Testis (tissue), 3 donors: Measurements from ENCODE around the gene FCN3. TPM values are rescaled to one million over a fixed set of nuclear protein-coding genes. Genes with fewer than 3 reads are reported as not detected.

Experiments used
- DNase-seq: peaks from one replicate; pipeline ENCODE4 v3.0.0-alpha.2; 2019
- H3K27ac ChIP-seq, 2 donors: fragments of 200-600 bp; sonication (generic); one replicate each; pipeline ENCODE4 v1.5.1; 2019
- H3K27me3 ChIP-seq: fragments of 200-600 bp; sonication (generic); one replicate; pipeline ENCODE4 v1.5.1; 2019
- H3K36me3 ChIP-seq: fragments of 200-600 bp; sonication (generic); one replicate; pipeline ENCODE4 v1.5.1; 2017; ENCODE audit warnings: low read depth; ENCODE audit errors: missing control alignments
- H3K4me1 ChIP-seq: fragments of 200-600 bp; sonication (generic); one replicate; pipeline ENCODE4 v1.5.1; 2019
- H3K4me3 ChIP-seq, 2 donors: fragments of 200-600 bp; sonication (generic); one replicate each; pipeline ENCODE4 v1.5.1; 2017 to 2019
- H3K9me3 ChIP-seq: fragments of 200-600 bp; sonication (generic); one replicate; pipeline ENCODE4 v1.5.1; 2017
- CTCF ChIP-seq, 3 experiments: fragments of 450-650 bp in 2 of 3; fragments of 200-600 bp in 1 of 3; sonication (generic) in 1 of 3; IDR thresholded peaks; one replicate each; pipeline ENCODE4 v1.5.1; 2016 to 2019; ENCODE audit warnings: antibody characterized with exemption in 3 of 3, mild to moderate bottlenecking in 2 of 3, moderate library complexity in 1 of 3
- POLR2A ChIP-seq: fragments of 450-650 bp; IDR thresholded peaks from one replicate; pipeline ENCODE4 v1.6.1; 2017; ENCODE audit warnings: antibody characterized with exemption, mild to moderate bottlenecking, moderate library complexity
- WGBS, 2 donors: methylation state at CpG; one replicate each; pipeline ENCODE4 v1.1.5; 2018; 5-methylcytosine and 5-hydroxymethylcytosine counted together
- intact Hi-C: fragments of 100-400 bp; cut with DNase I; formaldehyde crosslinking; loops from one replicate; pipeline ENCODE4 v1.15.1; 2023; ENCODE audit warnings: low total_unique reads
- polyA plus RNA-seq: library from polyadenylated mRNA; stranded (reverse); fragments of 350-450 nt; fragmentation: Illumina TruSeq; extraction: RNeasy Lipid Tissue Mini Kit (QIAGEN cat#74804); gene quantifications from one replicate; pipeline ENCODE4 v1.2.3, GENCODE V29; 2014; ENCODE audit warnings: low read depth, low replicate concordance; ENCODE audit not compliant: insufficient read depth
- total RNA-seq, 2 donors: library from RNA; depleted of rRNA; stranded (reverse); fragments of >200 nt; gene quantifications; one replicate each; pipeline ENCODE4 v1.2.3, GENCODE V29; 2016

Gene FCN3
- total and polyA plus RNA-seq, 3 donors from 2014 or later: 0.54 to 6.9 (median 3.6) TPM

GRCh38 chr1:27350663-27351540 is 23.7 kb downstream of the FCN3 start:
- intact Hi-C loops: no loop called here
- Histone ChIP-seq H3K27ac (no peak overlapping the region), H3K27me3 (no peaks in the 10 kb centered on the region), H3K4me3 (peak overlapping the region; percentile 15 to 58), H3K9me3 (no peaks in the 10 kb centered on the region), H3K36me3 (no peaks in the 10 kb centered on the region), H3K4me1 (peaks cover 8% of the 10 kb centered on the region)
- no peak for TF ChIP-seq CTCF (IDR thresholded peaks at IDR 0.05)
- TF ChIP-seq POLR2A: no peak
- WGBS, 2 donors: 23 to 33% methylated on average over 34 to 62 of the region's 62 CpGs
- peak; percentile 43 for DNase-seq

DNA sequence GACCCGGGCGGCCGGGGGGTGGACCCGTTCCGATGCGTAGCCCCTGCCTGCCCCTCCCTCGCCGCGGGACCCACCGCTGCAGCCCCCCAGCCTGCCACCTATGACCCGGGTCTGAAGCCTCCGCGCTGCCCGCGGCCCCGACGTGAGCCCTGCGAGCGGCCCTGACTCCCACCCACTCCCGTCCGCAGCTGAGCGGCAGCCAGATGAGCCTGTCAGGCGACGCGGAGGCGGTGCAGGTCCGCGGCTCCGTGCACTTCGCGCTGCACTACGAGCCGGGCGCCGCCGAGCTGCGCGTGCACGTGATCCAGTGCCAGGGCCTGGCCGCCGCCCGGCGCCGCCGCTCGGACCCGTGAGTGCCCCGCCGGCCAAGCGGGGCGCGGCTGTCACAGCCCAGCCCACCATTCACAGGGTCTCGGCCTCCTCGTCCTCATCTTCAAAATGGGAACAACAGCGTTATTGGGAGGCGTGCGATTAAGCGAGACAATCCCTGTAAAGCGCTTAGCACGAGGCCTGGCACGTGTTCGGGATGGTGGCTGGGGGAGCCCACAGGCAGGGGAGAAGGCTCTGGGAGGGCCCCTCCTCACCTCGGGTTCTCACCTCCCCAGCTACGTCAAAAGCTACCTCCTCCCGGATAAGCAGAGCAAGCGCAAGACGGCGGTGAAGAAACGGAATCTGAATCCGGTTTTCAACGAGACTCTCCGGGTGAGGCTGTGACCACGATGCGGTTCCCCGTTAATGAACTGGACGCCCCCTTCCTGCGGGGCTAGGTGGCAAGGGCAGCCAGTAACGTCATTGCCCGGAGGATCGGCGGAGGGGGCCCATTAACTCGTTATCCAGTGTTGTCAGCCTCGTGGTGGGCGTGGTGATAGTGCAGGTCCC is 24.6 kb downstream of the FCN3 start:
- no peaks in the 10 kb centered on the region for H3K36me3 ChIP-seq
- peak; percentile 70 for DNase-seq
- H3K9me3 ChIP-seq: no peaks in the 10 kb centered on the region
- H3K4me3 ChIP-seq: peak overlapping the region; percentile 34 to 58
- peaks cover 8% of the 10 kb centered on the region for H3K4me1 ChIP-seq
- intact Hi-C loops: no loop called here
- TF ChIP-seq CTCF (IDR thresholded peaks at IDR 0.05) (no peak), POLR2A (no peak)
- WGBS, 2 donors: 8 to 23% methylated on average over 15 to 84 of the region's 84 CpGs
- no peaks in the 10 kb centered on the region for H3K27me3 ChIP-seq
- no peak overlapping the region for H3K27ac ChIP-seq

DNA sequence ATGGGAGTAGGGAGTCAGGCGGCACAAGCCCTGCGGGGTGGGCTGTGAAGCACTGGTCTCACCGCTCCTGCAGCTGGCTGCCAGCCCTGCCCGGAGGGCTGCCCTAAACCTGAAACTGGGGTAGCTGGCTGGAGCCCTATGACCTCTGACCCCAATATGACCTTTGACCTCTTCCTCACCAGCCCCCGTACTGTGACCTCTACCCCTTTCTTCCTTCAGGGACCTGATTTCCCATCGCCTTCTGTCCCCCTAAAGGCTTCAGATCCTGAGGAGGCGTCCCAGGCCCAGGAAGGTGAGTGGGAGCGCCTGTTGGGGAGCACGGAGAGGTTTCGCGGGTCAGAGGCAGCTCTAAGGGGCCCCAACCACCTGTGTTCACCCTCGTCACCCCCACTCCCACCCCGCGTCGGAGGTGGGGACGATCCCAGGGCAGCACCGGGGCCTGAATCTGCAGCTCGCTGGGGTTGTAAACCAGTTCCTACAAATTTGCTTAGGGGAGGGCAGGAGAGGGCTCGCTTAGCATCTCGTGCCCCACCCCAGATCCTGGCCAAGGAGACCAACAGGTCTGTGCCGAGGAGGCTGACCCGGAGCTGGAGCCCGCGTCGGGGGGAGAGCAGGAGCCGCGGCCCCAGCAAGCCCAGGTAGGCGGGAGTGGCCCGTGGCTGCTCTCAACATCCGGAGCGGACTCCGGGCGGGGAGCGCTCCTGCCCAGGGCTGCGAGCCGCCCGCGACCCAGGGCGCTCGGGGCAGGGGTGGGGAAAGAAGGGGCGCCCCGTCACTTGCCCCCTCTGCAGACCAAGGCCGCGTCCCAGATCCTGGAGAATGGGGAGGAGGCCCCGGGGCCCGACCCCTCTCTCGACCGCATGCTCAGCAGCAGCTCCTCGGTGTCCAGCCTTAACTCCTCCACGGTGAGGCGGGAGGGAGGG is 25.5 kb downstream of the FCN3 start:
- TF ChIP-seq POLR2A: no peak
- TF ChIP-seq CTCF (IDR thresholded peaks at IDR 0.05): no peak
- DNase-seq: peak; percentile 26
- no peak overlapping the region for H3K27ac ChIP-seq
- H3K4me3 ChIP-seq: peak overlapping the region; percentile 34 to 58
- 19 to 59% methylated on average over 6 to 38 of the region's 51 CpGs for WGBS, 2 donors
- H3K27me3 ChIP-seq: no peaks in the 10 kb centered on the region
- no peaks in the 10 kb centered on the region for H3K9me3 ChIP-seq
- H3K36me3 ChIP-seq: no peaks in the 10 kb centered on the region
- intact Hi-C loops: no loop called here
- H3K4me1 ChIP-seq: peaks cover 8% of the 10 kb centered on the region

DNA sequence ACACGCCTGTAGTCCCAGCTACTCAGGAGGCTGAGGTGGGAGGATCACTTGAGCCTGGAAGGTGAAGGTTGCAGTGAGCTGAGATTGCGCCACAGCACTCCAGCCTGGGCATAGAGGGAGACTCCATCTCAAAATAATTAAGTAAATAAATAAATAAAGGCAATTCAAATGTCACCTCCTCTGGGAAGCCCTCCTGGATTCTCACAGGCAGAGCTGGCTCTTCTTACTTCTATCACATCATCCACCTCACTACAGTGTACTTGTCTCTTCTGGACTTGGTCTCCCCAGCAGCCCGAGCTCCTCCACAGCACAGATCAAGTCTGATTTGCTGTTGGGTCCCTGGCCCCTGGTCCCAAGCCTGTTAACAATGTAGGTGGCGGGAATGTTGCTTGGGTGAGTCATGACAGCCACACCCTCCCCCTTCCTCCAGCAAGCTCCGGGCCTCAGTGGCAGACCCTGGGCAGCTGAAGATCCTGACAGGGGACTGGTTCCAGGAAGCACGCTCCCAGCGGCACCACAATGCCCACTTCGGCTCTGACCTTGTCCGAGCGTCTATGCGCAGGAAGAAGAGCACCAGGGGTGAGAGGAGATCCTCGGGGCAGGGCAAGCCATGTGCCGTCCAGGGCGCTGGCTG is 27.5 kb downstream of the FCN3 start:
- no peak for DNase-seq
- peaks cover 8% of the 10 kb centered on the region for H3K4me1 ChIP-seq
- no peak overlapping the region for H3K27ac ChIP-seq
- WGBS, 2 donors: 88 to 91% methylated on average over 14 of the region's 14 CpGs
- no peak overlapping the region for H3K4me3 ChIP-seq
- TF ChIP-seq POLR2A (no peak), CTCF (IDR thresholded peaks at IDR 0.05) (no peak)
- no peaks in the 10 kb centered on the region for H3K27me3 ChIP-seq
- H3K9me3 ChIP-seq: no peaks in the 10 kb centered on the region
- H3K36me3 ChIP-seq: no peaks in the 10 kb centered on the region
- intact Hi-C loops: no loop called here
